HepG2 (cell line): Measurements from ENCODE around the gene TTLL11.

Experiments used
- CBX1 ChIP-seq: IDR thresholded peaks from one replicate; pipeline ENCODE4 v1.6.1; 2016; ENCODE audit warnings: antibody characterized with exemption, low read depth
- MTF1 ChIP-seq: sonication (generic); formaldehyde crosslinking; IDR thresholded peaks from 2 replicates; pipeline ENCODE4 v1.5.0; 2020; ENCODE audit warnings: missing genetic modification reagents
- SP1 ChIP-seq, 2 experiments: fragments of 450-650 bp in 1 of 2; sonication (generic) in 1 of 2; formaldehyde crosslinking in 1 of 2; IDR thresholded peaks; 2 replicates each; pipeline versions ENCODE4 v1.4.0 to v1.6.1; 2016 to 2020; ENCODE audit warnings: missing genetic modification reagents in 1 of 2
- ZNF3 ChIP-seq: IDR thresholded peaks from 2 replicates; pipeline ENCODE4 v1.7.0; 2017; ENCODE audit warnings: inconsistent platforms

DNA sequence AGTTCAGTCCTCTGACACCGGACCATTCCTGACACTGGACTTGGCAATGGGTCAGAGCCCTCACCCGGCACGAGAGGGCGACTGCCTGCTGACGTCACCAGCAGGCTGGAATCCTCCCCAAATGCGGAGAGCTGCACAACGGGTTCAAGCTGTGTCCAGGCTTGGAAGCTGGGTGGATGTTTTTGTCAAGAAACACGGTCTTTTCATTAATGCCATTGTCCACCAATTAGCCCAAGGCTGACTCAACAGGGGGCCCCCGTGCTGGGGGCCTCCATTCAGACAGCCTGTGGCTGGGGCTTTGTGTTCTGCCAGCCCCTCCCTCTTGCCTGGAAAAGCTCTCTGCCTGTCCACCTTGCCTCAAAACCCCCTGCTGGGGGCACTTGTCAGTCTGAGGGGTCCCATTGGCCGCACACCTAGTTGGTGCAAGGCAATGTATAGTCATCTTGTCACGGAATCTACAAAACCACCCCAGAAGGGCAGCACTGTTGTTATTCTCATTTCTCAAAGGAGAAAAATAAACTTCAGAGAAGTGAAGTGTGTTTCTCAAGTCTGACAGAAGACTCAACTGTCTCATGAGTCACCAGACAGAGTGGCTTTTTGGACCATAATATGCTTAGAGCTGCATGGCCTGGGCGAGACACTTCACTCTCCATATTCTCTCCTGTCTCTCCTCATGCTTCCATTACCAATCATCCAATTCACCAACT is 41.9 kb upstream of the TTLL11 start:
- TF ChIP-seq SP1 (IDR thresholded peaks at IDR 0.05) (no peak), SP1 (CRISPR knock-in tag; IDR thresholded peaks at IDR 0.05) (no peak), MTF1 (no peak), CBX1 (no peak), ZNF3 (CRISPR knock-in tag) (no peak)
